NCI-H82 (cell line): ENCODE results near the gene PXDN.
"Not testable (repeated sequence)": the region's sequence is repeated elsewhere in the genome, so short reads cannot be mapped to it uniquely, and the experiment has no call there.

Experiments
- DNase-seq: peaks from one replicate; lab custom pipeline; 2025; lab: John Stamatoyannopoulos, UW

PXDN gene, protein sequence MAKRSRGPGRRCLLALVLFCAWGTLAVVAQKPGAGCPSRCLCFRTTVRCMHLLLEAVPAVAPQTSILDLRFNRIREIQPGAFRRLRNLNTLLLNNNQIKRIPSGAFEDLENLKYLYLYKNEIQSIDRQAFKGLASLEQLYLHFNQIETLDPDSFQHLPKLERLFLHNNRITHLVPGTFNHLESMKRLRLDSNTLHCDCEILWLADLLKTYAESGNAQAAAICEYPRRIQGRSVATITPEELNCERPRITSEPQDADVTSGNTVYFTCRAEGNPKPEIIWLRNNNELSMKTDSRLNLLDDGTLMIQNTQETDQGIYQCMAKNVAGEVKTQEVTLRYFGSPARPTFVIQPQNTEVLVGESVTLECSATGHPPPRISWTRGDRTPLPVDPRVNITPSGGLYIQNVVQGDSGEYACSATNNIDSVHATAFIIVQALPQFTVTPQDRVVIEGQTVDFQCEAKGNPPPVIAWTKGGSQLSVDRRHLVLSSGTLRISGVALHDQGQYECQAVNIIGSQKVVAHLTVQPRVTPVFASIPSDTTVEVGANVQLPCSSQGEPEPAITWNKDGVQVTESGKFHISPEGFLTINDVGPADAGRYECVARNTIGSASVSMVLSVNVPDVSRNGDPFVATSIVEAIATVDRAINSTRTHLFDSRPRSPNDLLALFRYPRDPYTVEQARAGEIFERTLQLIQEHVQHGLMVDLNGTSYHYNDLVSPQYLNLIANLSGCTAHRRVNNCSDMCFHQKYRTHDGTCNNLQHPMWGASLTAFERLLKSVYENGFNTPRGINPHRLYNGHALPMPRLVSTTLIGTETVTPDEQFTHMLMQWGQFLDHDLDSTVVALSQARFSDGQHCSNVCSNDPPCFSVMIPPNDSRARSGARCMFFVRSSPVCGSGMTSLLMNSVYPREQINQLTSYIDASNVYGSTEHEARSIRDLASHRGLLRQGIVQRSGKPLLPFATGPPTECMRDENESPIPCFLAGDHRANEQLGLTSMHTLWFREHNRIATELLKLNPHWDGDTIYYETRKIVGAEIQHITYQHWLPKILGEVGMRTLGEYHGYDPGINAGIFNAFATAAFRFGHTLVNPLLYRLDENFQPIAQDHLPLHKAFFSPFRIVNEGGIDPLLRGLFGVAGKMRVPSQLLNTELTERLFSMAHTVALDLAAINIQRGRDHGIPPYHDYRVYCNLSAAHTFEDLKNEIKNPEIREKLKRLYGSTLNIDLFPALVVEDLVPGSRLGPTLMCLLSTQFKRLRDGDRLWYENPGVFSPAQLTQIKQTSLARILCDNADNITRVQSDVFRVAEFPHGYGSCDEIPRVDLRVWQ (N-terminal part only)

DNA sequence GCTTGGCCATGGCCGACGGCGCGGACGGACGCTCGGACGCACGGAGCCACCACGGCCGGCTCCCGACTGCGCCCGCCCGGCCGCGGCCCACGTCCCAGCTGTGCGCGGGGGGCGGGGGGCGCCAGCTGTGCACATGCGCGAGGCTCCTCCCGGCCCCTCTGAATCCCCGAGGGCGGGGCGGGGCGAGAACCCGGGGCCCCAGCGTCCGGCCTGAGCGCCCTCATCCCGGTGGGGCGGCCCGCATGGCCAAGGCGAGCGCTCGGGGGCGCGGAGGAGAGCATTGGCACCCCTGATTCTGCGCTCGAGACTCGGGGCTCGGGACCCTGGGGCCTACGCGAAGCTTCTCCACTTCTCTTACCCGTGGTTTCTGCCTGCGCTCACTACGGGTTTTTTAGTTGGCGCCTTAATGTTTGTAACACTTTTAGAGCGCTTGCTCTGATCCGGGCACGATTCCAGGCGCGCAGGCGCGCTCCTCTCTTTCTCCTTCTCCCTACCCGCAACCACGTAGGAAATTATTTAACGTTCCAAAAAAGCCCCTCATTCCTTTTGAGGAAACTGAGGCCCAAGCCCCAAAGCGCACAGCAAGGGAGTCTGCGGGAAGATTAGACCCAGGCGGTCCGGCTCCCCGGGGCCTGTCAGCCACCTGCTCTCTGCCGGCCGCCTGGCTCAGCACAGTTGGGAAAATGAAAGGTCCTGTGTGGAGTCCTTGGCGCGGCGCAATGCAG, at the start of gene PXDN:
Gene PXDN (minus strand): TSS at position 70 of the 725 bp plus-strand sequence. CDS start 60 bp downstream, at position 10.
- DNase-seq = no peak

DNA sequence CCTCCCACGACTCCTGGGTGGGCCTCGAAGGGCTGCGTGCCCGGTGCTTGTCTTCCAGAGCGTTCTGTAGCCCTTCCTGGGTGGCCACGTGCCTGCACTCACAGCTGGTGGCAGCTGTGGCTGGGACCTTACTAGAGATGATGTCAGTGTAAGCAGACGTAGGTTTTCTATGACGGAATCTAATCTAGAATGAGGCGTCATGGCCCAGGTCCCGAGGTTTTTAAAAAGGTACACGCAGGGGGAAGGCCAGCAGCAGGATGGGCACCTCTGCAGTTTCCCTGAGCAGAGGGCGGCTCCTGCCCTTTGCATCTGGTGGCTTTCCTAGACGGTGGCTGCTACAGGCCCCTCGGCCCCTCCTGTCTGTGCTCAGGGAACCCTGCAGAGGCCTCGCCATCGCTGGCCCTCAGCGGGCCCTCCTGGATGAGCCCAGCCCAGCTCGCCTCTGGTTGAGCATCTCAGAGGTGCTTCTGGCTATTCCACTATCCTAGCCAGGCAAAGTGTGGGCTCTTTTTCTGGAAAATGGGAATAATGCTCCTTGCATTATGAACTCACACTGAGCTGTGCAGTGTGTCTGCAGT, 49.6 kb upstream of the PXDN start:
- no peak for DNase-seq

DNA sequence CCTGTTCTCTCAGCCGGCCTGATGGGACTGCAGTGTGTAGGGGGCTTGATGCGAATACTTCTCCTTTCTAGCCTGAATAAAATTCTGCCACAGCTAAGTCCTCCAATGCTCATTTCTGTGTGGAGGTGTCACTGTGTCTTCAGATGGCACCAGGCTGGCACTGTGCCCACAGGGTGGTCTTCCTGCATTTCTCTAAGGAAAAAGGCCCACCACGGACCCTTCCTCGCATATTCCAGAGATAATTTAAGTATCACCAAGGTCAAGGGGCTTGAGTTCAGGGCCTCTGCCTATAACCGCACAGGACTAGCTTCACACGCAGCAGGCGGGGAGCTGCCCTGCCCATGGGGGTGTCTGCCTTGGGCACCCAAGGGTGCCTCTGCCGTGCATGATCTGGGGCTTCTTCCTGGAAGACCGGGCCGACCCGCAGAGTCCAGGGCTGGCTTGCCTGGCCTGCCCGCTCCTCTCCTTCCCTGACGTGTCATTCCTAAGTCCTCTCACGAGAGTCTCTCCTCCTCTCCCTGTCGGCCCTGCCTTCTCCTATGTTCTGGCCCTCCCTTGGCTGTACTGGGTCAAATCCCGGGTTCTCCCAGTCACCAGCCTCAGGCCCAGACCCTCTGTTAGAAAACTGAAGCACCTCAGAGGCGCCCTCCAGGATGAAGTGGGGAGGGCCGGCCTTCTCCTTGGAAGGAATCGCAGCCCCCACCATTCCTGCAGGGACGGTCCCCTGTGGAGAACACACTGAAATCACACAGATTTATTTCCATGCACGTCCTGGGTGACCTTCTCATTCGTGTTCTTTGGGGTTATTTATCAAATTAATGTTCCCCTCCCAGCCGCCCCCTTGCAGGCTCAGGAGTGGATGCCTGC, 48.9 kb upstream of the PXDN start:
- no peak for DNase-seq

DNA sequence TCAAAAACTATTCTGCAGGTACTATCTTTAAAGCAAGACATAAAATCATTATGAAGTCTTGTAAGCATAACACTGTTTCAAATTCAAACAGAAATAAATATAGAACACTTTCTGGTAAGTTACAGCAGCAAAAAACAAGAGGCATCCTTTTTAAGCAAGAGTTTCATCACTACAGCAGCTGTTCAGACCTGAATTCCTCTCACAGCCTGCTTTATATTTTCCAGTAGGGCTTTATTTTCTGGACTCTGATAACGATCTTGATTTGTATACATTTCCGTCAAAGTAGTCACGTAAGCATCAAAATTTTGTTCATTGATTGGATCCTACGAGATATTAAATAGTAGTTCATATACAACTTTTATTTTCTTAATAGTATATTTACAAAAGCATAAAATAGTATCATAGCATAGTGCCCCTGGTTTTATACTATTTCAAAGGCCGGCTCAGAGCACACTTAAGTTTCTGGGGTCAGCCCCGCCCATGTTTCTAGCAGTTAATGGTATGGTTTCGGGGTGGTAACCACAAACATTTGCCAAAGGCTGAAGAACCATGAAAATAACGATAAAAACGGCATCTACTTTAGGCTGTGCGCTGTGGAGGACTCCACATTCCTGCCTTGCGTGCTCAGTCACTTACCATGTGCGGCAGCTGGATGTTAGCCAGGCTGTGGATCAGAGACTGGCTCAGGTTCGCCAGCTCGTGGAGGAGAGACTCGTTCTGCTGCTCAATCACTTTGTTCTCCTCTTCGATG, 47.5 kb upstream of the PXDN start:
- DNase-seq = no peak

DNA sequence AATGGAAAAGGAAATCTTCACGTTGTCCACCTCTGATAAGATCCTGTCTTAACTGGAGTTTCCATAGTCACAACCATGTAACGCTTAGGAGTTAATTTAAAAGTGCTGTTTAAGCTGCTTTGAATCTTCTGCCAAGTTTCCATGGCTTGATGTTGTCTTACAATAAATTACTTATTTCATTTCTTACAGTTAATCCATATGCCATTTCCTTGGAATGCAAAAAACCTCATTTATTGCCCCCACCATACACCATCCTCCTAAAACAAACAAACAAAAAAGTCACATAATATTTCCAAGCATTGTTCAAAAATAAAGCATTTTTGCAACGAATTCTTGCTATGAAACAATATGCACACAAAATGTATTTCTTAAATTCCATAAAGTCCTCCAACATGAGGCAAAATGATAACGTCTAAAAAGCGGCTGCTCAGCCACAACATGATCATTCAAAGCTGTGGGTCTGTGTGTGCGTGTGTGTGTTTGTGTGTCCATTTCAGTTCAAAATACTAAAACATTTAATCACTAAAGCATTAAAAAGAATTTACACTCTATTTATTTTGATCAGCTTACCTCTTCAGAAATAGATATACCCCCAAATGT, 46.8 kb upstream of the PXDN start:
- DNase-seq = no peak

DNA sequence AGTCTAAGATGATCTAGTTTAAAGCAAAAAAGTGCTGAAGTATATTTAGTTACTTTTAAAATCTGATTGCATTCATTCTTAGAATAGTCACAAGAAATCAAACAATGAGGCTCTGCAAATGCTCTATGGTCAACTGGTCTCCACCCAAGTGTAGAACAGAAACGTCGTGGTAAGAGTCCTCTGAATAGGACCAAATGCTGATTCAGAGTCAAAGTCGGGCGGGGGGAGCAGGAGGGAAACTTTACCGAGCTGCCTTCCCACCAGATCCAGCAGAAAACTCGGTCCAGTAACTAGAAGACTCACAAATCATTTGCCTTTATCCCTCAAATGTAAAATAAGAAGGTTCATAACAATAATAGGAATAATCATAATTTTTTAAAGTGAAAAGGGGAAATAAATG, 46.2 kb upstream of the PXDN start:
- no peak for DNase-seq

DNA sequence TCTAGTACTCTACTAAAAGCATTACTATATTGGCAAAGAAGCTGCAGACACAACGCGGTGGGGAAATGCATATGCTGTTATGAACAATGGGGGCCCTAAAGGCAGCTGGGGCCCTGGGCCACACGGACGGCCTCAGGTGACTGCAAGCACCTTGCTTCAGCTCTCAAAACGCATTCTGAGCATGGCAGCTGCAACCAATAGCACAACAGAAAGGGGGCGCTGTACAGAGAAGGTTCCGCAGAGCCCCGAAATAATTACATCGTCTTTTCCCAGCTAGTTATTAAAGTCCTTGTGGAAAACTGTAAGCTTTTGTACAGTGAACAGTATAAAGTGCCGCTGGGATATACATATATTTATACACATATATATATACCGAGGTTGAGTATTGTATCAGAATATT, 45.3 kb upstream of the PXDN start:
- no peak for DNase-seq

DNA sequence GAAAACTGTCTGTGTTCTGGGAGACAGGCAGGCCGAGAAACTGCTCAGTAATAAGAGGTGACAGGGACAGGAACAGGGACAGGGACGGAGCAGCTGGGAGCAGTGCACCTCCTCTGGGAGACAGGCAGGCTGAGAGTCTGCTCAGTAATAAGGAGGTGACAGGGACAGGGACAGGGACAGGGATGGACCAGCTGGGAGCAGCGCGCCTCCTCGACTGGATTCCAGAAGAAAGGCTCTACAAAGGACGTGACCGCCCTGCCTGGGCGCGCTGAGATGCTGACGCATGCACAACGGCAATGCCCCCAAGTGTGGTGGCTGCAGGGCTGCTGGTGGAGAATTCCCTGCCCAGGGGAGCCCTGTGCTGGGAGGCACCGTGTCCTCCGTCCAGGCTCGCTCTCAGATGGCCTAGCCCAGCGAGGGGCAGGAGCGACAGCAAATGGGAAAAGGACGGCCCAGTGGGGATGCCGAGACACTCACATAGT, 44.2 kb upstream of the PXDN start:
- no peak for DNase-seq

DNA sequence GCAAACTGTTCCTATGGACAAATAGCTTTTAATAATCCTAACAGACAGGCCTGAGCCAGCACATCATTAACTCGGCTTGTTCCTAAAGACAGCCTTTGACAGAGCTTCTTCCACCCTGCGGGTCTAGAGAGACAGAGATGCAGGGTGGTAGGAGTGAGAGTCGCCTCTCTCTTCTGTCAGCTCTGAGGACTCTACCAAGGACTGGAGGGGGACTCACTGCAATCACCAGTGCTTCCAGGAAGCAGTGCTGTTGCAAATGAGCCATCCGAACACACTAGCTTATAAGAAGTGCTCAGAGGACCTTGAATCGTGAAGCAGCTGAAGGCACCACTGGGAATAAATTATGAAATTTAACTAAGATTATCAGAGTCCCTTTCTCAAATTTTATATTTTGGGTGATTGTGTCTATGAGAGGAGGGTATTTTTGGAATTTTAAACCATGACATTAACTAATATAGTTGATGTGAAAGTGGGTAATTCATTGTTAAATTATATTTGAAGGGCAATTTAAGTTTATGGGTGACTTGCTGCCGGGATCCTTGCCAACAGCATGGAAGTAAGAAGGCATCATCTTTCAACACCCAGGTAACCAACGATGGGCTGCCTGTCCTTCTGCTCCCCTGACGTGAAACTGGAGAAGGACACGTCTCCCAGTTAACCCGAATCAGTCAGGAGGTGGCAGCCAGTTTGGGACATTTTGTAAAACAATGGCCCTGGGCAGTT, 43.6 kb upstream of the PXDN start:
- DNase-seq = no peak

DNA sequence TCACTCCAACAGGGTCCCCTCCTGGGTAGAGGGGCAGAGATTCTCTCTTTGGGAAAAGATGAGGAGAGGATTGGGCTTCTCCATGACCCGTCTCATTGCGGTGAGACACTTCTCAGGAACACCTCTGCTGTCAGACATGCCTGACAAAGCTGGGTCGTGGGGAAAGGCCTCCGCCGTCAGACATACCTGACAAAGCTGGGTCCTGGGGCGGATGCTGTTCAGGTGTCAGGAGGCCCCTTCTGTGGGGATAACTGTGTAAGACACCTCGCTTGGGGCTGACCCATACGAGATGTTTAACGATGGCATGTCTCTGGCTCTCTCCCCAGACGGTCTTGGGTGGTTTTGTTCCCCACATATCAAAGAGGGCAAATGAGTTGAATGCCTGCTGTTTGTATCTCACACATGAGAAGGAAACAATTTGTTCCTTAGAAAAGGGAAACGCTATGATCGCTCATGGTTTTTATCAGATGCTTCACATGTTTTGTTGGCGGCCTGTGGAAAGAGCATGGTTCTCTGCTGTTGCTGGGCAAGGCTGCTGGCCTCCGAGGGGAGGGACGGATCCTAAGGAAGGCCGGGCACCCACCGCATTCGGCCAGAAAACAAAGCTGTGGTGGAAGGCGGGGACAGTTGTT, 40.8 kb upstream of the PXDN start:
- no peak for DNase-seq

DNA sequence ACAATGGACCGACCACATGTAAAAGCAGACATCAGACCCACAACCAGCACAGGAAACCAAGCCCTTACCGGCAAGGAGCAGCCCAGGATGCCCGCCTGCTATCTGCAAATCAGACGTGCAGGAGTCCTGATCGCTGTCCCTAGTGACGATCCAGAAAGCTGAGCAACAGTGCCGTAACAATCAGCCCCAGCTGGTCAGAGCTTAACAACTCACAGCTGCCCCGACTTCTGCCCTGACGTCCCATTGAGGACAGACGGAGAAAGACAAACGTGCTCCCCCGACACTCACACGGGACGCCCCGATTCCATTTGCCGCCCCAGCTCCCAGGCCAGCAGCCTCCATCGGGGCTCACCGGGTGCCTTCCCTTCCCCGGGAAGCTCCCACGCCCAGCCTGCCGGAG, 39.8 kb upstream of the PXDN start:
- peak; percentile 19 for DNase-seq

DNA sequence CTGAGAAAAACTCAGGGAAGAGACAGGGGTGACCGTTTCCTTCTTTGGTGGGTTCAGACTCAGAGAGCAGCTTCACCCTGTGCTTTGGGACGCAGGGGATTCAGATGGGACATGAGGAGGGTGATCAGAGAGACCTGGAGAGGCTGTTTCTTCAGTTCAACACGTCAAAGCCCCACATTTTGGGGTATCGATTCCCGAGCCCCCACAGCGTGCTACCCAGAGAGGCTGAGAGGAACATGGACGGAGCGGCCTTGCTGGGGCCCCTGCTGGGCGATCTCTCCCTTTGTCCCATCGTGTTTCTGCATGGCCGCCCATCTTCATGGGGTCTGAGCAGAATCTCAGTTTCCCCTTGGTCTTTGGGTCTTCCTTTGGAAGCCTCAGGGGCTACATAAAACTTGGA, 38.2 kb upstream of the PXDN start:
- DNase-seq = no peak

DNA sequence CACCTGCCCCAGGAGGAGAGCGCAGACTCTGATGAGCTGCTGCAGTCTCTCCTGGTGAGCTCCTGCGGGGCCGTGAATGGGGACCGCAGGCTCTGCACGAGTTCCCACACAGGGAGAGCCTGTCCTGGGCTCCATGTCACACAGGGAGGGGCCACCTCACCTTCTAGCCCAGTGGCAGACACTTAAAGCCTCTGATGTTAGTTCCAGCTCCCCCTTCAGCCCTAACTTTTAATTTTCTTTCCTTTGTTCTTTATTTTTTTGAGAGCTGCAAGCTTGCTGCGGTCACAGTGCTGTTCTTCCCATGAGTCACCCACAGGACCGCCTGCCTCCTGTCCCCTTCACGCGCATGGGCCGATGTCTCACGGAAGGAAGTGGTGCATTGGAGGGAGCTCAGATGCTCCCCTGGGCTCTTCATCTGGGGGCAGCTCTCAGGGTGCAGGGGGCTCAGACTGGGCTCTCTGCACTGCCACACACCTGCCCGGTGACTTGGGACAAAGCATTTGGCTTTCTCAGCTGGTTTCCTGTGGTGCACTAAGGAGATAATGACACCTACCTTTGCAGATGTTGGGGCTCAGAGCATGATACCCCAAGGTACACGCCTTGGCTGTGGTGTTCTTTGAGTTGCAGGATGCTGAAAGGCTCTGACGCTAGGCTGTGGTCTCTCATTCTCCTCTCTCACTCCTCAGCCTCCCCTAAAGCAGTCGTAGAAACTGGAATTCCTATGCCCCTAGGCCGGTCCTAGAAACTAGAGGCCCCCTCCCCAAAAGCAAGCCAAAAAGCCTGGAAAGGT, 37.2 kb upstream of the PXDN start:
- DNase-seq = no peak

DNA sequence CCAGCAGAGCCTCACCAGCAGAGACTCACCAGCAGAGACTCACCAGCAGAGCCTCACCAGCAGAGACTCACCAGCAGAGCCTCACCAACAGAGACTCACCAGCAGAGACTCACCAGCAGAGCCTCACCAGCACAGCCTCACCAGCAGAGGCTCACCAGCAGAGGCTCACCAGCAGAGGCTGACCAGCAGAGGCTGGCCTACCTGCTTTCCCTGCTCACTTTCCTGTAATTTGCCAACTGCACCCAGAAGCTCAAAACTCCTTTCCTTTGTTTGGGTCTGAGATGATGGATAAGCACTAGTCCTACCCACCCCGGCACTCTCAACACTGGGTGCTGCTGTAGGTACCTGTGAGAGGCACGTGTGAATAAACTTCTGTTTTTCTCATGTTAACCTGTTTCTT, 36.4 kb upstream of the PXDN start:
- DNase-seq = no peak

DNA sequence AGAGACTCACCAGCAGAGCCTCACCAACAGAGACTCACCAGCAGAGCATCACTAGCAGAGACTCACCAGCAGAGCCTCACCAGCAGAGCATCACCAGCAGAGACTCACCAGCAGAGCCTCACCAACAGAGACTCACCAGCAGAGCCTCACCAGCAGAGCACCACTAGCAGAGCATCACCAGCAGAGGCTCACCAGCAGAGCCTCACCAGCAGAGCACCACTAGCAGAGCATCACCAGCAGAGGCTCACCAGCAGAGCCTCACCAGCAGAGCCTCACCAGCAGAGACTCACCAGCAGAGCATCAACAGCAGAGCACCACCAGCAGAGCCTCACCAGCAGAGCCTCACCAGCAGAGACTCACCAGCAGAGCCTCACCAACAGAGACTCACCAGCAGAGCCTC, 35.7 kb upstream of the PXDN start:
- not testable (repeated sequence) for DNase-seq

DNA sequence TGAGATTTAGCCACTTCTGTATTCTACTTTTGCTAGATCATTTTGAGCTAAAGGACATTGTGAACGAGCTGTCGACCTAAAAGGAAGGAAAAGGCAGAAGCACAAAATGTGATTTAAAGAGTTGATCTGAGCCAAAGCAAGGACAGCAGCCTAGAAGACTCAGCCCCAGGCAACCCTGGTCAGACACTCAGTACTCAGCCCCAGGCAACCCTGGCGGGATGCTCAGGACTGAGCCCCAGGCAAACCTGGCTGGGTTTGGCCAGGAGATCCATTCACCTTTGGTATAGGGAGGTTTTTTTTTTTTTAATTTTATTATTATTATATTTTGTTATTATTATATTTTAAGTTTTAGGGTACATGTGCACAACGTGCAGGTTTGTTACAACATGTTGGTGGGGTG, 34.3 kb upstream of the PXDN start:
- DNase-seq = no peak

DNA sequence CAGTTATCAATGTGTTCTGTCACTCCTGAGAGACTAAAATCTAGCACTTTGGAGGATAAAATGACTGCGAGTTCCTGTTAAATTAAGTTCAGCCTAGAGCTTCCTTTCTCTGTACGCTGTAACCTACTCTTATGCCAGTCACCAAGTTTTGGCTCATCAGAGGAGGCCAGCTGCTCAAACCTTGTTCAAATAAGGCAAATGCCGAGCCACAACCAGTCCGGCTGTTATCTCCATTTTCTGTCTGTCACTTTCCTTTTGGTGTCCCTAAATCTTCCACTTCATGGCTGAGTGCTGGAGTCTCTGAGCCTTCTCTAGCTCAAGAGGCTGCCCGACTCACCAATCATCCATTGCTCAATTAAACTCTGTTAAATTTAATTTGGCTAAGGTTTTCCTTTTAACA, 33.5 kb upstream of the PXDN start:
- DNase-seq = no peak
